Fibroblast of lung (primary cell): Measurements from ENCODE around the gene TLR10. TPM values are rescaled to one million over a fixed set of nuclear protein-coding genes. Genes with fewer than 3 reads are reported as not detected.
"Not testable (repeated sequence)": the region's sequence is repeated elsewhere in the genome, so short reads cannot be mapped to it uniquely, and the experiment has no call there.

Source experiments
- DNase-seq, 2 donors: peaks; one replicate each; pipeline versions ENCODE4 v3.0.0 to v3.0.0-alpha.2; 2010; ENCODE audit warnings: low read depth in 2 of 2
- H2AFZ ChIP-seq: 2 replicates; pipeline ENCODE4 v1.5.1; 2012; ENCODE audit warnings: low read length, control low read depth, inconsistent platforms
- H3K27ac ChIP-seq: 2 replicates; pipeline ENCODE4 v1.5.1; 2011; ENCODE audit warnings: low read length, control low read depth; ENCODE audit not compliant: insufficient read depth
- H3K27me3 ChIP-seq: 2 replicates; pipeline ENCODE4 v1.5.1; 2011; ENCODE audit warnings: mild to moderate bottlenecking, low read length; ENCODE audit not compliant: control insufficient read depth, insufficient read depth
- H3K36me3 ChIP-seq: 2 replicates; pipeline ENCODE4 v1.5.1; 2011; ENCODE audit warnings: low read length; ENCODE audit not compliant: control insufficient read depth, insufficient read depth
- H3K4me1 ChIP-seq: 2 replicates; pipeline ENCODE4 v1.5.1; 2011; ENCODE audit warnings: low read length; ENCODE audit not compliant: control insufficient read depth, insufficient read depth; ENCODE audit errors: extremely low read depth
- H3K4me2 ChIP-seq: 2 replicates; pipeline ENCODE4 v1.5.1; 2011; ENCODE audit warnings: low read length, control low read depth; ENCODE audit not compliant: insufficient read depth; ENCODE audit errors: extremely low read depth
- H3K4me3 ChIP-seq, 4 experiments: fragments of 200-600 bp in 1 of 4; sonication (generic) in 1 of 4; replicated peaks in 1 of 4; 2 replicates each; pipeline ENCODE4 v1.5.1; 2011 to 2016; ENCODE audit warnings: low read length in 4 of 4, low read depth in 3 of 4, mild to moderate bottlenecking in 3 of 4, control low read depth in 2 of 4, inconsistent platforms in 1 of 4, mixed read lengths in 1 of 4; ENCODE audit not compliant: insufficient read depth in 1 of 4; ENCODE audit errors: control extremely low read depth in 1 of 4
- H3K79me2 ChIP-seq: 2 replicates; pipeline ENCODE4 v1.5.1; 2012; ENCODE audit warnings: mild to moderate bottlenecking, low read length, inconsistent platforms; ENCODE audit not compliant: control insufficient read depth, insufficient read depth
- H3K9ac ChIP-seq: 2 replicates; pipeline ENCODE4 v1.5.1; 2011; ENCODE audit warnings: mild to moderate bottlenecking, low read length, control low read depth; ENCODE audit not compliant: insufficient read depth
- H3K9me3 ChIP-seq: 2 replicates; pipeline ENCODE4 v1.5.1; 2012; ENCODE audit warnings: low read depth, low read length; ENCODE audit not compliant: control insufficient read depth, insufficient read depth
- H4K20me1 ChIP-seq: 2 replicates; pipeline ENCODE4 v1.5.1; 2011; ENCODE audit warnings: low read length; ENCODE audit not compliant: control insufficient read depth, insufficient read depth; ENCODE audit errors: extremely low read depth
- CTCF ChIP-seq, 2 donors: IDR thresholded peaks in 1 of 2; conservative IDR thresholded peaks in 1 of 2; 1 replicate in 1 of 2; 2 replicates in 1 of 2; pipeline ENCODE4 v1.5.1; 2011 to 2012; ENCODE audit warnings: low read length in 2 of 2, control low read depth in 1 of 2, inconsistent platforms in 1 of 2, low read depth in 1 of 2, mild to moderate bottlenecking in 1 of 2
- EZH2 ChIP-seq: IDR thresholded peaks from 2 replicates; pipeline ENCODE4 v1.5.1; 2012; ENCODE audit warnings: low read length, control low read depth, mild to moderate bottlenecking; ENCODE audit errors: missing control alignments
- polyA plus RNA-seq, 2 donors: library from polyadenylated mRNA; depleted of rRNA in 1 of 2; stranded (reverse) in 1 of 2; unstranded in 1 of 2; fragments of >200 nt; gene quantifications; 2 replicates each; pipeline ENCODE4 v1.2.1, GENCODE V29; 2011 to 2012; ENCODE audit warnings: missing spikeins in 1 of 2
- total RNA-seq: library from RNA; depleted of rRNA; stranded (reverse); fragments of >200 nt; gene quantifications from 2 replicates; pipeline ENCODE4 v1.2.1, GENCODE V29; 2014

The TLR10 gene
- total and polyA plus RNA-seq, 2 donors (not counting 1 experiment from before 2014, with no cell fraction given), result not detected

GRCh38 chr4:38811297-38811696, 28.5 kb upstream of the TLR10 start:
- H3K27ac ChIP-seq, result no peak overlapping the region
- H3K9ac ChIP-seq, result no peak overlapping the region
- no peaks in the 10 kb centered on the region for H3K36me3 ChIP-seq
- no peak for DNase-seq
- TF ChIP-seq CTCF (conservative IDR thresholded peaks at IDR 0.05 in 1 of 2, IDR thresholded peaks at IDR 0.05 in 1 of 2; ENCODE audit: low read depth in 1 of 2, low read length in 2 of 2) (no peak), EZH2 (no peak)
- H3K9me3 ChIP-seq, result no peaks in the 10 kb centered on the region
- H4K20me1 ChIP-seq, result no peaks in the 10 kb centered on the region
- no peaks in the 10 kb centered on the region for H3K4me1 ChIP-seq
- H3K27me3 ChIP-seq, result no peaks in the 10 kb centered on the region
- no peak overlapping the region for H3K4me2 ChIP-seq
- H3K4me3 ChIP-seq, result no peak overlapping the region
- no peak overlapping the region for H2AFZ ChIP-seq
- no peaks in the 10 kb centered on the region for H3K79me2 ChIP-seq

GRCh38 chr4:38807462-38807861, 24.7 kb upstream of the TLR10 start:
- not testable (repeated sequence) for DNase-seq, H3K4me1 ChIP-seq

GRCh38 chr4:38806251-38806650, 23.5 kb upstream of the TLR10 start:
- H3K79me2 ChIP-seq, H4K20me1 ChIP-seq, H3K9ac ChIP-seq, H3K4me1 ChIP-seq, H3K27ac ChIP-seq, DNase-seq, H3K27me3 ChIP-seq, H3K4me3 ChIP-seq, H3K4me2 ChIP-seq, H3K36me3 ChIP-seq, H3K9me3 ChIP-seq, H2AFZ ChIP-seq: not testable (repeated sequence)

More at GRCh38 chr4:38807462-38807861, 24.7 kb upstream of the TLR10 start:
- H3K4me3 ChIP-seq, H3K9ac ChIP-seq, H3K4me2 ChIP-seq, H3K9me3 ChIP-seq, H3K79me2 ChIP-seq, H3K27me3 ChIP-seq, H4K20me1 ChIP-seq, H2AFZ ChIP-seq, H3K36me3 ChIP-seq, H3K27ac ChIP-seq: not testable (repeated sequence)

GRCh38 chr4:38805530-38806145, 22.8 kb upstream of the TLR10 start:
- no peak for TF ChIP-seq EZH2
- no peak for TF ChIP-seq CTCF (conservative IDR thresholded peaks at IDR 0.05 in 1 of 2, IDR thresholded peaks at IDR 0.05 in 1 of 2; ENCODE audit: low read depth in 1 of 2, low read length in 2 of 2)
- Histone ChIP-seq H3K9me3 (no peaks in the 10 kb centered on the region), H3K4me1 (no peaks in the 10 kb centered on the region), H3K9ac (no peak overlapping the region), H3K4me2 (peak overlapping the region; percentile 11), H3K27me3 (no peaks in the 10 kb centered on the region), H3K27ac (no peak overlapping the region), H4K20me1 (no peaks in the 10 kb centered on the region), H3K4me3 (no peak overlapping the region), H3K36me3 (no peaks in the 10 kb centered on the region), H3K79me2 (no peaks in the 10 kb centered on the region), H2AFZ (peak overlapping the region; percentile 73)
- DNase-seq, result peak in 1 of 2 donors; percentile 10
